PFSK-1 (cell line): Measurements from ENCODE around the gene HLCS.

Source experiments
- POLR2AphosphoS5 ChIP-seq: IDR thresholded peaks from 2 replicates; pipeline ENCODE4 v1.6.1; 2012; ENCODE audit warnings: low read depth, mild to moderate bottlenecking, control low read depth, low read length, moderate library complexity
- REST ChIP-seq, 2 experiments: IDR thresholded peaks; 2 replicates each; pipeline versions ENCODE4 v1.6.1 to v1.8.0; 2011 to 2012; ENCODE audit warnings: low read depth in 2 of 2, low read length in 2 of 2, control low read depth in 1 of 2, inconsistent platforms in 1 of 2, mild to moderate bottlenecking in 1 of 2, moderate library complexity in 1 of 2; ENCODE audit not compliant: insufficient read depth in 1 of 2
- SIN3A ChIP-seq: IDR thresholded peaks from 2 replicates; pipeline ENCODE4 v1.6.1; 2012; ENCODE audit warnings: mild to moderate bottlenecking, low read length, moderate library complexity, borderline replicate concordance; ENCODE audit not compliant: insufficient read depth
- TAF1 ChIP-seq: IDR thresholded peaks from 2 replicates; pipeline ENCODE4 v1.6.1; 2012; ENCODE audit warnings: low read length, control low read depth, borderline replicate concordance; ENCODE audit not compliant: insufficient read depth

GRCh38 chr21:36790616-36791015, 175.9 kb downstream of the HLCS start:
- TF ChIP-seq POLR2AphosphoS5 = no peak
- TF ChIP-seq REST (IDR thresholded peaks at IDR 0.05; ENCODE audit: insufficient read depth in 1 of 2, low read depth in 2 of 2, low read length in 2 of 2) = no peak
- no peak for TF ChIP-seq TAF1
- no peak for TF ChIP-seq SIN3A
